ENCODE results near the gene SPO11.

SPO11 gene

GRCh38 chr20:57329608-57330221 is at the start of gene SPO11:
Gene SPO11 (plus strand): TSS chr20:57329803. CDS start chr20:57329868, 65 bp downstream.
- no peak for DNase-seq (ENCODE audit: extremely low read depth, insufficient read length)
- Histone ChIP-seq H3K36me3 (ENCODE audit: control insufficient read depth, insufficient read depth, low read length) (no peaks in the 10 kb centered on the region), H3K4me3 (replicated peaks; ENCODE audit: low read depth, low read length) (no peak within 1 kb of the TSS), H3K27me3 (replicated peaks; ENCODE audit: control insufficient read depth, insufficient read depth, low read length) (no peaks in the 10 kb centered on the region; the same call in 1 of the 2 replicates)
- peak; percentile 66 for TF ChIP-seq CTCF (IDR thresholded peaks at IDR 0.05; ENCODE audit: insufficient read depth, low read length, poor library complexity, severe bottlenecking)

GRCh38 chr20:57280221-57280620 is 49.4 kb upstream of the SPO11 start:
- Histone ChIP-seq H3K27me3 (replicated peaks; ENCODE audit: control insufficient read depth, insufficient read depth, low read length) (no peaks in the 10 kb centered on the region), H3K36me3 (ENCODE audit: control insufficient read depth, insufficient read depth, low read length) (no peaks in the 10 kb centered on the region), H3K4me3 (replicated peaks; ENCODE audit: low read depth, low read length) (no peak overlapping the region)
- TF ChIP-seq CTCF (IDR thresholded peaks at IDR 0.05; ENCODE audit: insufficient read depth, low read length, poor library complexity, severe bottlenecking) = no peak
- no peak for DNase-seq (ENCODE audit: extremely low read depth, insufficient read length)

GRCh38 chr20:57281900-57282299 is 47.7 kb upstream of the SPO11 start:
- no peak for DNase-seq (ENCODE audit: extremely low read depth, insufficient read length)
- TF ChIP-seq CTCF (IDR thresholded peaks at IDR 0.05; ENCODE audit: insufficient read depth, low read length, poor library complexity, severe bottlenecking) = no peak
- Histone ChIP-seq H3K27me3 (replicated peaks; ENCODE audit: control insufficient read depth, insufficient read depth, low read length) (no peaks in the 10 kb centered on the region), H3K36me3 (ENCODE audit: control insufficient read depth, insufficient read depth, low read length) (no peaks in the 10 kb centered on the region), H3K4me3 (replicated peaks; ENCODE audit: low read depth, low read length) (no peak overlapping the region)

GRCh38 chr20:57282670-57283361 is 46.8 kb upstream of the SPO11 start:
- Histone ChIP-seq H3K27me3 (replicated peaks; ENCODE audit: control insufficient read depth, insufficient read depth, low read length) (no peaks in the 10 kb centered on the region; the same call in 1 of the 2 replicates), H3K4me3 (replicated peaks; ENCODE audit: low read depth, low read length) (no peak overlapping the region), H3K36me3 (ENCODE audit: control insufficient read depth, insufficient read depth, low read length) (no peaks in the 10 kb centered on the region)
- TF ChIP-seq CTCF (IDR thresholded peaks at IDR 0.05; ENCODE audit: insufficient read depth, low read length, poor library complexity, severe bottlenecking) = no peak
- DNase-seq (ENCODE audit: extremely low read depth, insufficient read length) = no peak

- TF ChIP-seq CTCF (IDR thresholded peaks at IDR 0.05; ENCODE audit: insufficient read depth, low read length, poor library complexity, severe bottlenecking) = no peak
- Histone ChIP-seq H3K4me3 (replicated peaks; ENCODE audit: low read depth, low read length) (no peak overlapping the region), H3K27me3 (replicated peaks; ENCODE audit: control insufficient read depth, insufficient read depth, low read length) (no peaks in the 10 kb centered on the region; the same call in 1 of the 2 replicates), H3K36me3 (ENCODE audit: control insufficient read depth, insufficient read depth, low read length) (no peaks in the 10 kb centered on the region)
- no peak for DNase-seq (ENCODE audit: extremely low read depth, insufficient read length)
Measured at GRCh38 chr20:57283860-57284259, 45.7 kb upstream of the SPO11 start.
